Testis (tissue), 2 donors: ENCODE results near the gene SOWAHB.

ENCODE experiments used
- POLR2A ChIP-seq: fragments of 450-650 bp; IDR thresholded peaks from one replicate; pipeline ENCODE4 v1.6.1; 2017; ENCODE audit warnings: antibody characterized with exemption, mild to moderate bottlenecking, moderate library complexity
- TF ChIP-seq, protein P1 (sequence below), 3 experiments: fragments of 450-650 bp in 2 of 3; fragments of 200-600 bp in 1 of 3; sonication (generic) in 1 of 3; IDR thresholded peaks; one replicate each; pipeline ENCODE4 v1.5.1; 2016 to 2019; ENCODE audit warnings: antibody characterized with exemption in 3 of 3, mild to moderate bottlenecking in 2 of 3, moderate library complexity in 1 of 3

DNA sequence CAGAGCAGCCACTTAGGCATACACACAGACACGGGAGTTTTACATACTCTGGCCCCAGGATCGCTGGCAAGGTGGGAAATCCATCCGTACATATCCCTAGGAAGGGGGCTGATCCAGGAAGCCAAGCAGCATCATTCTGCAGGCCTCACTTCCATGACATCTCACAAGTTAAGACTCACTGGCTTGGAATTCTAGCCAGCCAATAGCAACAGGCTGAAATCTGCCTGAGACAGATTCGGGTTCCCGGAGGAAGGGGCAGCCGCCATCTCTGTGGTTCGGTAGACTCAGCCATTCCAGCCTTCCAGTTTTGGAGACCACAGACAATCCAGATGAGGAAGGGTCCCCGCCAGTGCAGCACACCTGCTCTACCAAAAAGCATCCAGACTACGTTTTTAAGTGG, 31.3 kb downstream of the SOWAHB start:
- TF ChIP-seq, protein P1, sequence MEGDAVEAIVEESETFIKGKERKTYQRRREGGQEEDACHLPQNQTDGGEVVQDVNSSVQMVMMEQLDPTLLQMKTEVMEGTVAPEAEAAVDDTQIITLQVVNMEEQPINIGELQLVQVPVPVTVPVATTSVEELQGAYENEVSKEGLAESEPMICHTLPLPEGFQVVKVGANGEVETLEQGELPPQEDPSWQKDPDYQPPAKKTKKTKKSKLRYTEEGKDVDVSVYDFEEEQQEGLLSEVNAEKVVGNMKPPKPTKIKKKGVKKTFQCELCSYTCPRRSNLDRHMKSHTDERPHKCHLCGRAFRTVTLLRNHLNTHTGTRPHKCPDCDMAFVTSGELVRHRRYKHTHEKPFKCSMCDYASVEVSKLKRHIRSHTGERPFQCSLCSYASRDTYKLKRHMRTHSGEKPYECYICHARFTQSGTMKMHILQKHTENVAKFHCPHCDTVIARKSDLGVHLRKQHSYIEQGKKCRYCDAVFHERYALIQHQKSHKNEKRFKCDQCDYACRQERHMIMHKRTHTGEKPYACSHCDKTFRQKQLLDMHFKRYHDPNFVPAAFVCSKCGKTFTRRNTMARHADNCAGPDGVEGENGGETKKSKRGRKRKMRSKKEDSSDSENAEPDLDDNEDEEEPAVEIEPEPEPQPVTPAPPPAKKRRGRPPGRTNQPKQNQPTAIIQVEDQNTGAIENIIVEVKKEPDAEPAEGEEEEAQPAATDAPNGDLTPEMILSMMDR (IDR thresholded peaks at IDR 0.05): no peak
- no peak for TF ChIP-seq POLR2A
